HepG2 (cell line): ENCODE measurements around the gene IL22. TPM values are rescaled to one million over a fixed set of nuclear protein-coding genes. Genes with fewer than 3 reads are reported as not detected.

Experiments used
- ATAC-seq: fragments of 200-7000 bp; cut with Tn5 transposase; 3 replicates; pipeline ENCODE4 v1.9.1; 2020; ENCODE audit warnings: mild to moderate bottlenecking, moderate library complexity
- BruUV-seq: library from RNA; stranded (reverse); fragments of 400-500 nt; replicated peaks from 2 replicates; lab custom pipeline; 2021; lab: Mats Ljungman, UMichigan
- CTCF ChIA-PET: fragments of 300-600 bp; formaldehyde crosslinking; extraction: SDS; loops from one replicate; lab custom pipeline; 2021; ENCODE audit warnings: low total read pairs, inconsistent platforms, low intra/inter-chr PET ratio; lab: Yijun Ruan, JAX
- POLR2A ChIA-PET: fragments of 350-600 bp; sonication (Branson Sonifier 250); formaldehyde crosslinking; loops from one replicate; lab custom pipeline; 2020; ENCODE audit warnings: antibody characterized with exemption, inconsistent platforms; lab: Yijun Ruan, JAX
- DNase-seq: peaks from one replicate; pipeline ENCODE4 v3.0.0-alpha.2; 2015; ENCODE audit warnings: low spot score
- FAIRE-seq: peaks from 3 replicates; lab custom pipeline; 2011; peaks lifted over from hg19 to GRCh38; lab: Jason Lieb, UNC
- H2AFZ ChIP-seq: one replicate; pipeline ENCODE4 v1.6.1; 2011; ENCODE audit warnings: low read length, inconsistent platforms
- H3K27ac ChIP-seq: fragments of 300-600 bp; 3 replicates; pipeline ENCODE4 v1.8.0; 2011; ENCODE audit warnings: mixed run types, mild to moderate bottlenecking, mixed read lengths, low read length, inconsistent platforms; ENCODE audit not compliant: insufficient read depth; ENCODE audit errors: extremely low read length
- H3K27me3 ChIP-seq, 2 experiments: fragments of 200-600 bp in 1 of 2; 2 replicates in 1 of 2; 3 replicates in 1 of 2; pipeline versions ENCODE4 v1.6.0 to v1.8.0; 2011; ENCODE audit warnings: low read length in 2 of 2, mild to moderate bottlenecking in 2 of 2, moderate library complexity in 2 of 2, inconsistent platforms in 1 of 2; ENCODE audit not compliant: insufficient read depth in 2 of 2, control insufficient read depth in 1 of 2
- H3K36me3 ChIP-seq, 2 experiments: fragments of 200-600 bp in 1 of 2; replicated peaks in 1 of 2; 2 replicates in 1 of 2; 3 replicates in 1 of 2; pipeline versions ENCODE4 v1.5.1 to v1.8.0; 2011; ENCODE audit warnings: low read length in 2 of 2, inconsistent platforms in 1 of 2; ENCODE audit not compliant: insufficient read depth in 2 of 2, control insufficient read depth in 1 of 2
- H3K4me1 ChIP-seq: 2 replicates; pipeline ENCODE4 v1.5.1; 2012; ENCODE audit warnings: low read length, inconsistent platforms; ENCODE audit not compliant: insufficient read depth
- H3K4me2 ChIP-seq: 2 replicates; pipeline ENCODE4 v1.6.0; 2011; ENCODE audit warnings: low read depth, low read length, inconsistent platforms
- H3K4me3 ChIP-seq, 3 experiments: fragments of 200-600 bp in 1 of 3; sonication (generic), shearing (Covaris generic) in 1 of 3; replicated peaks in 1 of 3; 2 replicates each; pipeline ENCODE4 v1.5.1; 2011 to 2016; ENCODE audit warnings: low read length in 3 of 3, inconsistent platforms in 2 of 3, low read depth in 2 of 3, mild to moderate bottlenecking in 2 of 3, control low read depth in 1 of 3, mixed read lengths in 1 of 3; ENCODE audit not compliant: insufficient read depth in 1 of 3
- H3K79me2 ChIP-seq: one replicate; pipeline ENCODE4 v1.6.1; 2011; ENCODE audit warnings: low read length, inconsistent platforms; ENCODE audit not compliant: insufficient read depth
- H3K9ac ChIP-seq: 2 replicates; pipeline ENCODE4 v1.6.0; 2011; ENCODE audit warnings: mild to moderate bottlenecking, low read depth, low read length, inconsistent platforms; ENCODE audit not compliant: insufficient read depth
- H3K9me3 ChIP-seq: 2 replicates; pipeline ENCODE4 v1.5.1; 2012; ENCODE audit warnings: mild to moderate bottlenecking, low read length
- H4K20me1 ChIP-seq: 2 replicates; pipeline ENCODE4 v1.6.0; 2011; ENCODE audit warnings: inconsistent platforms, mild to moderate bottlenecking, low read length, moderate library complexity; ENCODE audit not compliant: insufficient read depth
- DNMT3B ChIP-seq: conservative IDR thresholded peaks from 2 replicates; pipeline ENCODE4 v1.6.1; 2016; ENCODE audit warnings: missing biosample characterization, control low read depth
- FOSL1 ChIP-seq: sonication (generic); formaldehyde crosslinking; IDR thresholded peaks from 2 replicates; pipeline ENCODE4 v1.9.0; 2021; ENCODE audit warnings: missing genetic modification reagents, borderline replicate concordance
- MBD4 ChIP-seq: IDR thresholded peaks from 2 replicates; pipeline ENCODE4 v1.6.1; 2012; ENCODE audit warnings: low read length, inconsistent platforms, borderline replicate concordance
- MEF2D ChIP-seq: sonication (generic); formaldehyde crosslinking; IDR thresholded peaks from 2 replicates; pipeline ENCODE4 v1.5.1; 2020; ENCODE audit warnings: mild to moderate bottlenecking, missing genetic modification reagents
- NR2F1 ChIP-seq, 2 experiments: fragments of 450-650 bp in 1 of 2; formaldehyde crosslinking in 1 of 2; IDR thresholded peaks; 2 replicates each; pipeline versions ENCODE4 v1.5.0 to v1.6.1; 2016 to 2020; ENCODE audit warnings: mild to moderate bottlenecking in 1 of 2, missing compliant biosample characterization in 1 of 2, missing genetic modification reagents in 1 of 2, moderate library complexity in 1 of 2
- PAXIP1 ChIP-seq: sonication (generic); formaldehyde crosslinking; conservative IDR thresholded peaks from 2 replicates; pipeline ENCODE4 v1.4.0; 2020; ENCODE audit warnings: mild to moderate bottlenecking, missing genetic modification reagents, moderate library complexity
- SIX1 ChIP-seq: sonication (generic); formaldehyde crosslinking; IDR thresholded peaks from 2 replicates; pipeline ENCODE4 v1.4.0; 2020; ENCODE audit warnings: missing genetic modification reagents, borderline replicate concordance
- THAP8 ChIP-seq: sonication (generic); formaldehyde crosslinking; IDR thresholded peaks from 2 replicates; pipeline ENCODE4 v1.5.1; 2020; ENCODE audit warnings: missing genetic modification reagents, mild to moderate bottlenecking, borderline replicate concordance
- TSC22D2 ChIP-seq: sonication (generic); formaldehyde crosslinking; IDR thresholded peaks from 2 replicates; pipeline ENCODE4 v1.5.1; 2020; ENCODE audit warnings: missing genetic modification reagents, mild to moderate bottlenecking, borderline replicate concordance
- ZNF225 ChIP-seq: sonication (generic); formaldehyde crosslinking; IDR thresholded peaks from 2 replicates; pipeline ENCODE4 v1.4.0; 2020; ENCODE audit warnings: mild to moderate bottlenecking, missing genetic modification reagents
- ZNF674 ChIP-seq: sonication (generic); formaldehyde crosslinking; IDR thresholded peaks from 2 replicates; pipeline ENCODE4 v1.5.0; 2020; ENCODE audit warnings: low read depth, mild to moderate bottlenecking, missing genetic modification reagents
- ZNF777 ChIP-seq: sonication (generic); formaldehyde crosslinking; IDR thresholded peaks from 2 replicates; pipeline ENCODE4 v1.4.0; 2020; ENCODE audit warnings: missing genetic modification reagents
- ZNF782 ChIP-seq: sonication (generic); formaldehyde crosslinking; IDR thresholded peaks from 2 replicates; pipeline ENCODE4 v1.4.0; 2020; ENCODE audit warnings: missing genetic modification reagents, mild to moderate bottlenecking, borderline replicate concordance
- in situ Hi-C: cut with HindIII; loops from 2 replicates; pipeline ENCODE4 v1.10.0; 2017; ENCODE audit warnings: low pct_unique_long_range_greater_than_20kb; ENCODE audit not compliant: extremely low pct_ligation_motif_present
- intact Hi-C: fragments of 100-400 bp; cut with micrococcal nuclease; formaldehyde crosslinking; loops from one replicate; pipeline ENCODE4 v1.10.0; 2022; ENCODE audit not compliant: unreplicated experiment
- polyA plus RNA-seq, 8 experiments: library from polyadenylated mRNA; depleted of rRNA in 3 of 8; stranded (reverse) in 7 of 8; unstranded in 1 of 8; fragments of >200 nt; fragmentation: Illumina TruSeq in 4 of 8; extraction: Trizol in 4 of 8; gene quantifications; 2 replicates each; pipeline versions ENCODE4 v1.2.1 to v1.2.3, GENCODE V29; 2011 to 2016; ENCODE audit warnings: low read depth in 4 of 8, missing spikeins in 1 of 8, mixed read lengths in 1 of 8; ENCODE audit not compliant: insufficient read depth in 1 of 8
- total RNA-seq, 5 experiments: library from RNA; depleted of rRNA; stranded (reverse); fragments of >200 nt; fragmentation: Illumina TruSeq; extraction: Trizol; gene quantifications; 2 replicates each; pipeline ENCODE4 v1.2.3, GENCODE V29; 2016; ENCODE audit warnings: low read depth in 1 of 5

IL22 gene
- total and polyA plus RNA-seq, 2 of the 13 experiments (the other 11 are each of a cell fraction or from before 2014, with no cell fraction given), result not detected

- ChIA-PET CTCF (no interaction called here), POLR2A (no interaction called here)
- H3K27ac ChIP-seq, result no peak overlapping the region
- TF ChIP-seq SIX1 (CRISPR knock-in tag), result no peak
- TF ChIP-seq ZNF674 (CRISPR knock-in tag), result no peak
- no peak for TF ChIP-seq ZNF225 (CRISPR knock-in tag)
- no peak for TF ChIP-seq NR2F1 (CRISPR knock-in tag; IDR thresholded peaks at IDR 0.05)
- no peak for TF ChIP-seq ZNF777 (CRISPR knock-in tag)
- TF ChIP-seq PAXIP1 (CRISPR knock-in tag), result no peak
- TF ChIP-seq MEF2D (CRISPR knock-in tag), result no peak
- no peak for TF ChIP-seq FOSL1 (CRISPR knock-in tag)
- no peak for TF ChIP-seq DNMT3B (CRISPR knock-in tag)
- no peak for TF ChIP-seq TSC22D2 (CRISPR knock-in tag)
- TF ChIP-seq THAP8 (CRISPR knock-in tag), result no peak
- TF ChIP-seq MBD4, result no peak
- no peak for TF ChIP-seq ZNF782 (CRISPR knock-in tag)
- intact Hi-C loops (no loop called here), in situ Hi-C loops (no loop called here)
- no peak overlapping the region for H3K9ac ChIP-seq
- FAIRE-seq, result no peak
- H3K9me3 ChIP-seq, result no peaks in the 10 kb centered on the region
- no peak overlapping the region for H2AFZ ChIP-seq
- no peak for DNase-seq
- peaks cover 0 to 4% of the 10 kb centered on the region in 2 experiments; a peak in 1 of 5 replicates for H3K27me3 ChIP-seq
- no peak for ATAC-seq
- no TSS peak for BruUV-seq
- no peaks in the 10 kb centered on the region for H4K20me1 ChIP-seq
- no peak overlapping the region for H3K4me3 ChIP-seq
- no peaks in the 10 kb centered on the region for H3K36me3 ChIP-seq
- no peaks in the 10 kb centered on the region for H3K79me2 ChIP-seq
- no peaks in the 10 kb centered on the region for H3K4me1 ChIP-seq
- no peak overlapping the region for H3K4me2 ChIP-seq
These were observed 19.3 kb upstream of the IL22 start for GRCh38 chr12:68272732-68273131.
